ENCODE data around the gene THEMIS.

- TF ChIP-seq, protein P1, sequence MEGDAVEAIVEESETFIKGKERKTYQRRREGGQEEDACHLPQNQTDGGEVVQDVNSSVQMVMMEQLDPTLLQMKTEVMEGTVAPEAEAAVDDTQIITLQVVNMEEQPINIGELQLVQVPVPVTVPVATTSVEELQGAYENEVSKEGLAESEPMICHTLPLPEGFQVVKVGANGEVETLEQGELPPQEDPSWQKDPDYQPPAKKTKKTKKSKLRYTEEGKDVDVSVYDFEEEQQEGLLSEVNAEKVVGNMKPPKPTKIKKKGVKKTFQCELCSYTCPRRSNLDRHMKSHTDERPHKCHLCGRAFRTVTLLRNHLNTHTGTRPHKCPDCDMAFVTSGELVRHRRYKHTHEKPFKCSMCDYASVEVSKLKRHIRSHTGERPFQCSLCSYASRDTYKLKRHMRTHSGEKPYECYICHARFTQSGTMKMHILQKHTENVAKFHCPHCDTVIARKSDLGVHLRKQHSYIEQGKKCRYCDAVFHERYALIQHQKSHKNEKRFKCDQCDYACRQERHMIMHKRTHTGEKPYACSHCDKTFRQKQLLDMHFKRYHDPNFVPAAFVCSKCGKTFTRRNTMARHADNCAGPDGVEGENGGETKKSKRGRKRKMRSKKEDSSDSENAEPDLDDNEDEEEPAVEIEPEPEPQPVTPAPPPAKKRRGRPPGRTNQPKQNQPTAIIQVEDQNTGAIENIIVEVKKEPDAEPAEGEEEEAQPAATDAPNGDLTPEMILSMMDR (IDR thresholded peaks at IDR 0.05), result no peak
- no peak for TF ChIP-seq POLR2A (IDR thresholded peaks at IDR 0.05)
Observed at GRCh38 chr6:127877231-127877630, 23.6 kb downstream of the THEMIS start.
